Activated T-cell treated with anti-CD3 and anti-CD28 coated beads for 4 hours (primary cell): Measurements from ENCODE around the gene GPR15LG.
"Not testable (repeated sequence)": the region's sequence is repeated elsewhere in the genome, so short reads cannot be mapped to it uniquely, and the experiment has no call there.

Experiments used
- DNase-seq: peaks from one replicate; pipeline ENCODE4 v3.0.0-alpha.2; 2020

GPR15LG gene

DNA sequence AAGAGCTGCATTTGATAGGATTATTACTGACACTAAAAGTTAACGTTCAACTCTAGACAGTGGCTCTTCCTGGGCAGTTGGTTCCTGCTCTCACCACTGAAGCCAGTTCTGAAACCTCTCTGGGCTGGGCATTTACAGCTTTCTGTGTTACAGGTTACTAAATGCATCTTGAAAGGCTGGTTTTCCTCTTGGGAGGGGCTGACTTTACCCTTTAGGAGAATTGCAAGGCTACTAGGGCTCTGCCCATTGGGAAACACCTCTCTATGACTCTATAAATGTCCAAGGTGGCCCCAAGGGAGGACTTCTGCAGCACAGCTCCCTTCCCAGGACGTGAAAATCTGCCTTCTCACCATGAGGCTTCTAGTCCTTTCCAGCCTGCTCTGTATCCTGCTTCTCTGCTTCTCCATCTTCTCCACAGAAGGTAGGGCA, at the start of gene GPR15LG:
GPR15LG (plus strand) TSS at position 301 of the 429 bp plus-strand sequence; CDS start at position 352, 51 bp downstream.
- DNase-seq = no peak

DNA sequence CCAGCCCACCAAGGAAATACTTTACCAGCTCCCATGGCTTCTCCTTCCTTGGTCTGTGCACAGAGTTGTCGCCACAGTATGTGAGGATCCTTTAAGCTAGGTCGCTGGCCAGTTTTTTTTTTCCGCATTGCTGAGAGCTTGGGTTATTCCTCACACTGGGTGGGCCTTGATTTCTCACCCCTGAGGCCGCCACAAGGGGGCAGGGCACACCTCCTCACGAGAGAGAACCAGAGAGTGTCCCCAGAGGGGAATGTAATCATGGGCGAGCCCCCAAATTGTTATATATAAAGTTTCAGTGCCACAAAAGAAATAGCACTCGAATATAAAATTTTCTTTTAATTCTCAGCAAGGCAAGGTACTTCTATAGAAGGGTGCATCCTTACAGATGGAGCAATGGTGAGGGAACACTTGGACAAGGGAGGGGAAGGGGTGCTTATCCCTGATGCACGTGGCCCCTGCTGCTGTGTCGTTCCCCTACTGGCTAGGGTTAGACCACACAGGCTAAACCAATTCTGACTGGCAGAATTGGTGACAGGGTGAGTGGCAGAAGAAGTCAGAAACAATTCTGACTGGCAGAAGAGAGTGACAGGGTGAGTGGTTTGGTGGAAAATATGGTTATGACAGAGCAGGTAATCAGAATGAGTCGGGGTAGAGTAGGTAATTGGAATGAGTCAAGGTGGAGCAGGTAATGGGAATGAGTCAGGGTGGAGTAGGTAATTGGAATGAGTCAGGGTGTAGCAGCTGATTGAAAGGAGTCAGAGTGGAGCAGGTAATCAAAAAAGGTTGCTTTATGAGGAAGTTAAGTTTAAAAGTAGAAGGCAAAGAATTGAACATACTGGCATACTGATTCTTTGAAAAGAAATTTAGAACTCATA, 47.5 kb upstream of the GPR15LG start:
- not testable (repeated sequence) for DNase-seq

DNA sequence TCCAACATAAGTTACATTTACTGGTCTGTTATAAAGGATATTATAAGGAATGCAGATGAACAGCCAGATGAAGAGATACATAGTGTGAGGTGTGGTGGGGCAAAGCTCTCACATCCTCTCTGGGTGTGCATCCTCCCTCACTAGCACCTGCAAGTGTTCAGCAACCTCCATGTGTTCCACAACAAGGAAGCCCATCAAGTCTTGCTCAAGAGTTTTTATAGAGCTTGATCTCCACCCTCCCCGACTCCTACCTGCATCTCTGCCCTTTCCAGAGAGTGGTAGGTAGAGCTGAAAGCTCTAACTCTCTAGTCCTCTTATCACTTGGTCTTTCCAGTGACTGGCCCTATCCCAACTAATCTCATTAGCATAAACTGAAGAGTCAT, 46.8 kb upstream of the GPR15LG start:
- no peak for DNase-seq

DNA sequence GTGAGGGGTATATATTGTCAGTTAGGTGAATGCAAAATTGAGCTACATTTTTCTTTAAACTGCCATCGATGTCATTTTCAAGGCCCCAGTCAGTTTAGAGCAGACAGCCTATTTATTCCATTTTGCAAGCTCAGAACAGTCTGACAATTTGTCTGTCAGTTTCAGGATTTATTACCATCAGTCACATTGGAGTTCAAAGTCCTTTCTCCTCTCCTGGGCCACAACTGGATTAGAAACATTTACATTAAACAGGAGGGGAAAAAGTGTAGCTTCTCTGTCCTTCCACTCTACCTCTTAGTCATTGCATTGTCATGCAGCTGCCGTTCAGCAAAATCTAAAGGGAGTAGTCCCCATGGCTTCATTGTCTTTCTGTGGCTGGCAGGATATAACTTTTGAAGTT, 37.8 kb upstream of the GPR15LG start:
- DNase-seq = no peak

DNA sequence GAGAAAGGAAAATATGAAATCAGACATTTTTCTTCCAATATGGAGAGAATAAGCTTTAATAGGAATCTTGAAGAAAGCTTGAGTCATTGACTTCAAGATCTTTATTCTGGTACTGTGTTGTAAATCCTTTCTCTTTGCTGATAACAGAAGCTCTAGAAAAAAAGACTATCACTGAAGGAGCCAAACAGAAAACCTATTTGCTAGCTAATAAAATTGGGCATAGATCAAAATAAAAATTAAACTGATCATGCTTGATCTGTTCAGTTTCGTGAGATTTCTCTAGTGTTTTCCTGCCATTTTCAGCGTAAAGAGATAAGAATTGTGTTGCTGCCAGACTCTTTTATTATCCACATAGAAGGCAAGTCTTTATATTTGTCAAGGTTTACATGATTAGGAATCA, 35.8 kb upstream of the GPR15LG start:
- DNase-seq = no peak

DNA sequence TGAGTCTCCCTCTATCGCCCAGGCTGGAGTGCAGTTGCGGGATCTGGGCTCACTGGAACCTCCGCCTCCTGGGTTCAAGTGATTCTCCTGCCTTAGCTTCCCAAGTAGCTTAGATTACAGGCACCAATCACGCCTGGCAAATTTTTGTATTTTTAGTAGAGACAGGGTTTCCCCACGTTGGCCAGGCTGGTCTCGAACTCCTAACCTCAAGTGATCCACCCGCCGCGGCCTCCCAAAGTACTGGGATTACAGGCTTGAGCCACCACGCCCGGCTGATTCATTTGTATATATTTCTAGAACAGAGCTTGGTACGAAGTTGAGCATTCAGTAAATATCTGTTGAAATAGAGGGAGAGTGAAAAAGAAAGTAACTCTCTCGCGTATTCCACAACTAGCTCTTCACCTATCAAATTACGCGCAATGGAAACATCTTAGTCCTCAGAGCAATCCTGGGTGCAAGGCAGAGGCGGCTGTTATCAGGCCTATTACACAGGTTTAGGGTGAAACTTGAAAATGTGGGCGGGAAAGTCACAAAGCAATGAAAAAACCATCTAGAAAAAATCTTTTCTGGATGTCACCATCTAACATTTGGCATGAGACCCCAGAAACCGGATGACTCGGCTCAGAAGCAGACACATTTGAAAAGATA, 35.0 kb upstream of the GPR15LG start:
- DNase-seq = peak; percentile 34

DNA sequence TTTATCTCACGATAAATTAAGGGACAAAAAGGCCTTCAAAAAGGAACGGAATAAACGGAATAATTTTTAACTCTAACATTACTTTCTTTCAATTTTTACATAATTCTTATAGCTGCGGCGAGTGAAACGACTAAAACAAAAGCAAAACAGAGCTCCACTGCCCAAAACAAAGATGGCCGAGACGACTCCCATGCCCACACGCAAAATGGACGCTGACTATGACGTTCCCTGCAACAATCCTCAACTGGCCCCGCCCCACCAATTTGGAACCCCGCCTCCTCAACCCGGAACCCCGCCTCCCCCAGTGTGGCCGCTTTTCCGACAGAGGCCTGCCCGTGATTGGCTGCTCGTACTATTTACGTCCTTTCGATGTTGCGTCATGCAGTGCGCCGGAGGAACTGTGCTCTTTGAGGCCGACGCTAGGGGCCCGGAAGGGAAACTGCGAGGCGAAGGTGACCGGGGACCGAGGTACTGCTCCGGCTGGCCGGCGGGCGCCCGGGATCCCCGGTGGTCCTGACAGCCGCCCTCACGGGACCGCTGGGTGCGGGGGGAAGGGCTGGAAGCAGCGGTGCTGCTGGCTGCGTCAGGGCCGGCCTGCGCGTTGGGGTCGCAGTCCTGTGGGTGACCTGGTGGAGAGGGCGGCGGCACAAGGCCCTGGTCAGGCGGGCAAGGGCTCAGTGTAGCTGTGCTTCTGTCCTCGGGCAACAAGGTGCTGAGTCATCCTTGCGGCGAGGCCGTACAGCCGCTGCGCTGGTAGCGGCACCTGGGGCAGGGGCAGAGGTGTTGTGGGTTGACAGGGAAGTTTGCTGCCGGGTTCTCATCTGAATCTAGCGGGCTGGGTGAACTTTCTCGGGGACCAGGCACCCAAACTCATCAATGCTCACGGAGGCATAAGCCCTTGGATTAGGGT, 34.2 kb upstream of the GPR15LG start, which contains the start of gene GHITM:
GHITM (plus strand) TSS at position 384 of the 910 bp plus-strand sequence. CDS start 1,992 bp downstream, outside the sequence.
- DNase-seq = peak; percentile 100

DNA sequence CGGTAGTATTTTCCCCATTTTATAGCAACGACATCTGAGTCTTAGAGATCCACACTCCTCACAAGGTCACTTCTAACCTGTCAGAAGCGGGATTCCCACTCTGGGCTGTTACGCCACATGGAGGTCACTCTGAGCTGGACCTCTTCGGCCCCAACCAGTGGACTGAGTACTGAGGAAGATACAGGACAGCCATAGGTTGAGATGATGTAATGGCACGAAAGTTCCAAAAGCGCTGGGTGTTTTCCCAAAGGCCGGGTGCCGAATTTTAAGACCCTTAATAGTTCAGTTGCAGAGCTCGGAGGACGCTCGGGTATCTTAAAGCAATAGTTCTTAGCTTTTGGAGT, 33.6 kb upstream of the GPR15LG start:
- DNase-seq = no peak

DNA sequence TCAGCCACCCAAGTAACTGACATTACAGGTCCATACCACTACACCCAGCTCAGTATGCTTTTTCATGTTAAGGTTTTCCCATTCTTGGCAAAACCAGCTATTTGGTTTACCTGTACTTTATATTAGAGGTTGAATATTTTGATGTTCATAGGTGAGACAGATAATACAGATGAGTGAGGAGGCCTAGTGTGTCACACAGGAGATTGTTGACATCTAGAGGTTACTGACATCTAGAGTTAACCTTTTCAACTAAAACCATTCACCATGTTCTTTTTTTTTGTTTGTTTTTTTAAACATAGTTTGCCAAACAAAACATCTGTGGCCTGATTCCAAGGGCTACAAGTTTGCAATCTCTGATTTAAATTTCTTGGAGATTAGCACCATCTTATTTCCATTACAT, 26.3 kb upstream of the GPR15LG start:
- no peak for DNase-seq

DNA sequence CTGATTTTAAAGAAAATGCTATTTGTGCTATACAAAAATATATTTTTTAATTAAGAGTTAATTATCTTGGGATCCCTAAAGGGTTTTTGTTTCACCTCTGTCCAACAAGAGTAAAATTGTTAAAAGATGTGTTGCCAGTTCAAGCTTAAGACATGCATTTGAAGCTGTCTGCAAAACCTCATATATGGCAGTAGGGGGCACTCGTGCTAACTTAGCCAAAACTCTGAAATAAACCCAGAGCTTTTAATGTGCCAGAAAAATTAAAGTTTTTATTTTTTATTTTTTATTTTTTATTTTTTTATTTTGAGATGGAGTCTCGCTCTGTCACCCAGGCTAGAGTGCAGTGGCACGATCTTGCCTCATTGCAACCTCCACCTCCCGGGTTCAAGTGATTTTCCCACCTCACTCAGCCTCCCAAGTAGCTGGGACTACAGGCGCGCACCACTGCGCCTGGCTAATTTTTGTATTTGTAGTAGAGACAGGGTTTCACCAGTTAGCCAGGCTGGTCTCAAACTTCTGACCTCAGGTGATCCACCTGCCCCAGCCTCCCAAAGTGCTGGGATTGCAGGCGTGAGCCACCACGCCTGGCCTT, 25.5 kb upstream of the GPR15LG start:
- DNase-seq = not testable (repeated sequence)

DNA sequence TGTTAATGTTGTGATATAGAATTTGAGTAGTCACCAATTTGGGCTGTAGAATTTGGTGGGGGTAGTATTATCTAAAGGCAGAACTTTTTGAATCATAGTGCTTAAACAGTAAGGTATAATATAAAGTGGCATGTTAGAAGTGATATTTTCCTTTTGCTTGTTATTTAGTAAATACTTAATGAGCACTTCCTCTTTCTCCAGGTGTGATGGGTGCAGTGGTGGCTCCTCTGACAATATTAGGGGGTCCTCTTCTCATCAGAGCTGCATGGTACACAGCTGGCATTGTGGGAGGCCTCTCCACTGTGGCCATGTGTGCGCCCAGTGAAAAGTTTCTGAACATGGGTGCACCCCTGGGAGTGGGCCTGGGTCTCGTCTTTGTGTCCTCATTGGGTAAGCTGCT, 23.7 kb upstream of the GPR15LG start:
- DNase-seq = no peak

DNA sequence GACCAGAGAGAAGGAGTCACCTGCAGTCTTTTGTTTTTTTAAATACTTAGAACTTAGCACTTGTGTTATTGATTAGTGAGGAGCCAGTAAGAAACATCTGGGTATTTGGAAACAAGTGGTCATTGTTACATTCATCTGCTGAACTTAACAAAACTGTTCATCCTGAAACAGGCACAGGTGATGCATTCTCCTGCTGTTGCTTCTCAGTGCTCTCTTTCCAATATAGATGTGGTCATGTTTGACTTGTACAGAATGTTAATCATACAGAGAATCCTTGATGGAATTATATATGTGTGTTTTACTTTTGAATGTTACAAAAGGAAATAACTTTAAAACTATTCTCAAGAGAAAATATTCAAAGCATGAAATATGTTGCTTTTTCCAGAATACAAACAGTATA, 20.8 kb upstream of the GPR15LG start:
- DNase-seq = no peak

DNA sequence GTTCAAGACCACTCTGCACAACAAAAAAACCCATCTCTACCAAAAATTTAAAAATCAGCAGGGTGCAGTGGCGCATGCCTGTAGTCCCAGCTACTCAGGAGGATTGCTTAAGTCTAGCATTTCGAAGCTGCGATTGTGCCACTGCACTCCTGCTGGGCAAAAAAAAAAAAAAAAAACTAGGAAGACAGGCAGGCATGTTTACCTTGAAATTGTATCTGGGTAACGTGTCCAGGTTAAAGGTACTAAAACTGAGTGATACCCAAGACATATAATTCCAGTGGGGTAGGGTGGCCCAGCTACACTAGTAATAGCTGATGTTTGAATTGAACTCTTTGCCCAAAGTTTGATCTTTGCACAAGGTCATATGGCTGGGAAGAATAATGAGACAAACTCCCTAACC, 18.1 kb upstream of the GPR15LG start:
- no peak for DNase-seq

DNA sequence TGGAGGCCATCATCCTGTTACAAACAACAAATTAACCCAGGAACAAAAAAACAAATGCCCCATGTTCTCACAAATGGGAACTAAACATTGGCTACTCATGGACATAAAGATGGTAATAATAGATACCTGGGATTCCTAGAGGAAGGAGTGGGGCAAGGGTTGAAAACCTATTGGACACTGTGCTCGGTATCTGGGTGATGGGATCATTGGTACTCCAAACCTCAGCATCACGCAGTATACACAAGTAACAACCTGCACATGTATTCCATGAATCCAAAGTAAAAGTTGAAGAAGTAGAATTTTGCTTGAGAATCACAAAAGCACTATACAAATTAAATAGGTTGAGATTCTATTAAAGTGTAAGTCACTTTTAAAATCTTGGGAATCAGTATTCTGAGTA, 17.6 kb upstream of the GPR15LG start:
- no peak for DNase-seq

DNA sequence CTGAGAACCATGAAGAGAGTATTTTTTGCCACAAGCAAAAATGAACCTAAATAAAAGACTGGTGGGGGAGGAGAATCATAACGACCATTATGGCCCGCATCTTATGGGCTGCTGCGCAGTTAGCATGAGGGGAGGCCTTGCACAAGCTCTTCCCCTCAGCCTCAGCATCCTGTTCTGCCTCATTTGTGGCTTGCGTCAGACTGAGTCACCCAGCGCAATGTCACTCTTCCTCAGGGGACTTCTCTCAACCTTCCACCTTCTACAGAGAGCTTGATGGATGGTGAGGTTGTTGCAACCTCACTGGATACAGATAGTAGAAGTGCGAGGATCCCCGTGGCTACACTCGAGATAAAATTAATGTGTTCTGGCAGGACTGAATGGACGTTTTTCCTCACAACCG, 16.8 kb upstream of the GPR15LG start:
- DNase-seq = no peak

DNA sequence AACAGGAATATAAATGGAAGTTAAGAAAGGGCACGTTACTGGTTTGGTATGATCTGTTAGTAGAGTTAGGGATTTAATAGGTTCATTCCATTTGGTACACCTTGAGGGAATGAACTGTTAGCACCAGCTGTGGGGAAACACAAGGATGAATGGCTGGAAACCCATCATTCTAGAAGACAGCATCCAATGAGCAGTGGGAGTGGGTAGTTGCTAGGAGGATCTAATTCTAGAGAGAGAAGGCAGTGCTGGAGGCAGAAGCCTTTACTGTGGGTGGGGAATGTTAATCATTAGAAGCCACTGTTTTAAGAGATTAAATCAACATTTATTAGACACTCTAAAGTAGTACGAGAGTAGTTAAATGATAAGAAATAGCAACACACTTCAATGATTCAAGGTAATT, 15.5 kb upstream of the GPR15LG start:
- no peak for DNase-seq

DNA sequence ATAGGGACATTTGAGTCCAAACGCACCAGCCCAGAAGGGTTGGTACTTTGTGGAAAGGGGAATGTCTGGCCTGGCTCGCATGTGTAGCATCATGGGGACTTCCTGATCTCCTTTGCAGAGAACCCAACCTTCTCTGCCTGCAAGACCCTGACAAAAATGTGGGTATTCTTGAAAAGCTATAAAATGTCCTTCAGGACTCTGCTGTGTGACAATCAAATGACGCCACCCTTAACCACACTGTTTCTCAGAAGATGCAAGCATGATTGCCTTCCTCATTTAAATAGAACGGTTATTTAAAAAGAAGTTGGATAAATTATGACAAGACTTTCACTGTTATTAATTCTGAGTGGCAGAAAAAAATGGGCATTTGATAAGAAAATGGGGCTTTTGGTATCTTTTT, 15.1 kb upstream of the GPR15LG start:
- no peak for DNase-seq

DNA sequence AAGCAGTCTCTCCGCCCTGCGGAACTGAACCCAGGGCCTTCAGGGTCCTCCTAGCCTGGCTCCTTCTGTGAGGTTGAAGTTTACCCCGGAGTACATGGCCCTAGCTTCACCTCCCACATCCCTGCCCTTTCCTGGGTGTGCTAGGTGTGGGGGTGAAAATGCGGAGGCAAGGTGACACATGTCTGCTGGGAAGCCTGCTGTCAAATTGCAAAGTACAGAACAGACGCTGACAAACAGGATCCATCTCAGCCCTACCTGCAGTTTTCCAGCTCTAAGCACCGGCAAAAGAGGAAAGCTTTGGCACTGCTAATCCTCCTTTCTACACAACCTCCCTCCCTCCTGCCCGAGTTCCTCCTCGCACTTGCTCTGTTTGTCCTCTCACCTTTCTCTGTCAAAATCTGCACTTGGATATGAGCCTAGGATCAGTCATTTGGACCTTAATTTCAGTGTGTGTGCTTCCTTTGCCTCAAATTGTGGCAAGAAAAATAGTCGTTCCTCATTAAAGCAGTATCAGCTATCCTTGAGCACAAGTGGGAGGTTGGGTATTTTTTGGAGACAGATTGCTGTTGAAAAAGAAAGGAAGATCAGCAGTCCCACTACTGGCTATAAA, 14.4 kb upstream of the GPR15LG start:
- DNase-seq = no peak

DNA sequence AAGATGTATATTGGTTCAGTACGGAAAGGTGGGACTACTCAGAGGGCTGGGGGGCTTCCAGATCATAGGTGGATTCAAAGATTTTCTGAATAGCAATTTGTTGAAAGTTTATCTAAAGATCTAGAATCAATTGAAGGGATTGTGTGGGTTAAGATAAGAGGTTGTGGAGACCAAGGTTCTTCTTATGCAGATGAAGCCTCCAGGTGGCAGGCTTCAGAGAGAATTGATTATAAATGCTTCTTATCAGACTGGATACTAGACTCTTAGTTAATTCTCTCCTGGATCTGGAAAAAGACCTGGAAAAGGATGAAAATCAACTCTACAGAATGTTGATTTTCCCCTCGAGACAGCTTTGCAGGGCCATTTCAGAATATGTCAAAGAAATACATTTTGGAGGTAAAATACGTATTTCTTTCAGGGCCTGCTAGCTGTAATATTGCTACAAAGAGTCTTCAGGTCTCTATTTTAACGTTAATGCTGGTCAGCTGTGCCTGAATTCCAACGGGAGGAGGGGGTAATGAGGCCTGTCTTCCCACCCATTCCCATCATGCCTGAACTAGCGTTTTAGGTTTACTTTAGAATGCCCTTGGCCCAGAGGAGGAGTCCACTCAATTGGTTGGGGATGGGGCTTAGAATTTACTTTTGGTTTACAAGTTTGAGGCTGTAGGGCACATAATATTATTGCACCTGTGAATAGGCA, 12.8 kb upstream of the GPR15LG start:
- DNase-seq = no peak

DNA sequence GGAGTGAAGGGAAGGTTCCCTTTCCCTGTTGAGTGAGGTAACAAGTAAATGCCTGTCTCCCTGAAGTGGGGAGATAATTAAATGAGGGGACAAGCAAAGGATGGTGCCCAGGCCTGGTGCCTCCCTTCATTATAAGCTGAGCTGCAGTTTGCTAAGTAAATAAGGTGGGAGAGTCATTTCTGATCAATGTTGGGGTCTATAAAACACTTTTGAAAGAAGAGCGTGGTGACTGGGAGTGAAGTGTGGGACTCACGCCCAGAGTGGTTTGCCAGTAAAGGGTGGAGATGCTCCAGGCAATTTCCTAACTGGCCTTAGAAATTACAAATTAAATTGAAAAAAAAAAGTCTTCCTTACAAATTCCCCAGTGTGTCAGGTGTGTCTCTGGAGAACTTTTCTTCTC, 9.6 kb upstream of the GPR15LG start:
- DNase-seq = no peak

DNA sequence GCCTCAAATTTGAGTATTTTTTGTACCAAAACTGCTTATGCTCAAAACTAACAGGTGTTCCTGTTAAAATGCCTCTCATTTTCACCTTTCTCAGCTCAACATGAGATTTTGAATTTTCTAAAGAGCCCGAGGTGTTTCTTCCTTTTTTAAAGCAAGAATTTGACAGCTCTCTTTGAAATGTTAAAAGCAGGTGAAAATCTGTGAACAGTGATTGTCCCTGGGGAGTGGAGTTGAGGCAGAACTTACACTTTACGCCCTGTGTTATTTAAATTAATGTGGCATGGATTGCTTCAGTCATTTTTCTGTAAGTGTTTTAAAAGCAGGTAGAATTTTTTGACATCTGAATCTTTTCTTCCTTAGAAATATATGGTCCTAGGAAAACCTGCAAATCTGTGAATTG, 9.2 kb upstream of the GPR15LG start:
- no peak for DNase-seq
